ENCODE data around the gene ANKRD40CL.

The ANKRD40CL gene

GRCh38 chr17:50765454-50766221 lies 1.7 kb downstream of the ANKRD40CL start:
- no peak overlapping the region for H3K4me3 ChIP-seq (ENCODE audit: insufficient read depth, low read depth, low read length)
- H3K36me3 ChIP-seq (ENCODE audit: control insufficient read depth, insufficient read depth, low read length): no peaks in the 10 kb centered on the region
- H3K27me3 ChIP-seq (ENCODE audit: control insufficient read depth, insufficient read depth, low read length, poor library complexity, severe bottlenecking): no peaks in the 10 kb centered on the region
- 89 to 90% methylated on average over 9 of the region's 9 CpGs for WGBS, 2 experiments
- H3K9me3 ChIP-seq (ENCODE audit: control insufficient read depth, low read length): no peaks in the 10 kb centered on the region
- peaks cover 11% of the 10 kb centered on the region for H3K4me1 ChIP-seq (ENCODE audit: control insufficient read depth, insufficient read depth, low read length)
- H3K27ac ChIP-seq (ENCODE audit: insufficient read depth, low read depth, low read length, poor library complexity, severe bottlenecking): no peak overlapping the region

- 79 to 85% methylated on average over 1 to 2 of the region's 2 CpGs for WGBS, 2 experiments
- Histone ChIP-seq H3K4me3 (ENCODE audit: insufficient read depth, low read depth, low read length) (no peak overlapping the region), H3K27me3 (ENCODE audit: control insufficient read depth, insufficient read depth, low read length, poor library complexity, severe bottlenecking) (no peaks in the 10 kb centered on the region), H3K36me3 (ENCODE audit: control insufficient read depth, insufficient read depth, low read length) (no peaks in the 10 kb centered on the region), H3K9me3 (ENCODE audit: control insufficient read depth, low read length) (no peaks in the 10 kb centered on the region), H3K27ac (ENCODE audit: insufficient read depth, low read depth, low read length, poor library complexity, severe bottlenecking) (no peak overlapping the region), H3K4me1 (ENCODE audit: control insufficient read depth, insufficient read depth, low read length) (peaks cover 11% of the 10 kb centered on the region)
Observed at GRCh38 chr17:50764734-50765149, 2.6 kb downstream of the ANKRD40CL start.

GRCh38 chr17:50763716-50764475 lies 3.4 kb downstream of the ANKRD40CL start:
- Histone ChIP-seq H3K27ac (ENCODE audit: insufficient read depth, low read depth, low read length, poor library complexity, severe bottlenecking) (no peak overlapping the region), H3K36me3 (ENCODE audit: control insufficient read depth, insufficient read depth, low read length) (no peaks in the 10 kb centered on the region), H3K9me3 (ENCODE audit: control insufficient read depth, low read length) (no peaks in the 10 kb centered on the region), H3K4me3 (ENCODE audit: insufficient read depth, low read depth, low read length) (no peak overlapping the region), H3K27me3 (ENCODE audit: control insufficient read depth, insufficient read depth, low read length, poor library complexity, severe bottlenecking) (no peaks in the 10 kb centered on the region), H3K4me1 (ENCODE audit: control insufficient read depth, insufficient read depth, low read length) (peaks cover 11% of the 10 kb centered on the region)
- 82 to 85% methylated on average over 2 of the region's 2 CpGs for WGBS, 2 experiments

GRCh38 chr17:50762177-50762576 lies 5.1 kb downstream of the ANKRD40CL start:
- H3K36me3 ChIP-seq (ENCODE audit: control insufficient read depth, insufficient read depth, low read length): no peaks in the 10 kb centered on the region
- 89 to 100% methylated on average over 2 of the region's 2 CpGs for WGBS, 2 experiments
- no peaks in the 10 kb centered on the region for H3K9me3 ChIP-seq (ENCODE audit: control insufficient read depth, low read length)

GRCh38 chr17:50758989-50759544 lies 8.3 kb downstream of the ANKRD40CL start:
- H3K27ac ChIP-seq (ENCODE audit: insufficient read depth, low read depth, low read length, poor library complexity, severe bottlenecking): no peak overlapping the region
- 83 to 89% methylated on average over 9 of the region's 9 CpGs for WGBS, 2 experiments
- no peaks in the 10 kb centered on the region for H3K27me3 ChIP-seq (ENCODE audit: control insufficient read depth, insufficient read depth, low read length, poor library complexity, severe bottlenecking)
- peaks cover 7% of the 10 kb centered on the region for H3K4me1 ChIP-seq (ENCODE audit: control insufficient read depth, insufficient read depth, low read length)
- H3K36me3 ChIP-seq (ENCODE audit: control insufficient read depth, insufficient read depth, low read length): no peaks in the 10 kb centered on the region
- H3K4me3 ChIP-seq (ENCODE audit: insufficient read depth, low read depth, low read length): no peak overlapping the region
- H3K9me3 ChIP-seq (ENCODE audit: control insufficient read depth, low read length): no peaks in the 10 kb centered on the region

More at GRCh38 chr17:50762177-50762576, 5.1 kb downstream of the ANKRD40CL start:
- H3K4me1 ChIP-seq (ENCODE audit: control insufficient read depth, insufficient read depth, low read length): peaks cover 11% of the 10 kb centered on the region
- H3K4me3 ChIP-seq (ENCODE audit: insufficient read depth, low read depth, low read length): no peak overlapping the region
- no peak overlapping the region for H3K27ac ChIP-seq (ENCODE audit: insufficient read depth, low read depth, low read length, poor library complexity, severe bottlenecking)
- no peaks in the 10 kb centered on the region for H3K27me3 ChIP-seq (ENCODE audit: control insufficient read depth, insufficient read depth, low read length, poor library complexity, severe bottlenecking)

- peaks cover 3% of the 10 kb centered on the region for H3K4me1 ChIP-seq (ENCODE audit: control insufficient read depth, insufficient read depth, low read length)
- no peaks in the 10 kb centered on the region for H3K9me3 ChIP-seq (ENCODE audit: control insufficient read depth, low read length)
- no peak overlapping the region for H3K4me3 ChIP-seq (ENCODE audit: insufficient read depth, low read depth, low read length)
- 83 to 86% methylated on average over 5 of the region's 5 CpGs for WGBS, 2 experiments
- no peaks in the 10 kb centered on the region for H3K27me3 ChIP-seq (ENCODE audit: control insufficient read depth, insufficient read depth, low read length, poor library complexity, severe bottlenecking)
- no peaks in the 10 kb centered on the region for H3K36me3 ChIP-seq (ENCODE audit: control insufficient read depth, insufficient read depth, low read length)
- no peak overlapping the region for H3K27ac ChIP-seq (ENCODE audit: insufficient read depth, low read depth, low read length, poor library complexity, severe bottlenecking)
Observed at GRCh38 chr17:50758524-50758923, 8.8 kb downstream of the ANKRD40CL start.

GRCh38 chr17:50754521-50754920 lies 12.8 kb downstream of the ANKRD40CL start:
- H3K27ac ChIP-seq (ENCODE audit: insufficient read depth, low read depth, low read length, poor library complexity, severe bottlenecking): no peak overlapping the region
- no peaks in the 10 kb centered on the region for H3K9me3 ChIP-seq (ENCODE audit: control insufficient read depth, low read length)
- H3K36me3 ChIP-seq (ENCODE audit: control insufficient read depth, insufficient read depth, low read length): peaks cover 23% of the 10 kb centered on the region
- WGBS, 2 experiments: 68 to 72% methylated on average over 2 of the region's 2 CpGs
- H3K27me3 ChIP-seq (ENCODE audit: control insufficient read depth, insufficient read depth, low read length, poor library complexity, severe bottlenecking): no peaks in the 10 kb centered on the region
- no peak overlapping the region for H3K4me3 ChIP-seq (ENCODE audit: insufficient read depth, low read depth, low read length)
- H3K4me1 ChIP-seq (ENCODE audit: control insufficient read depth, insufficient read depth, low read length): no peaks in the 10 kb centered on the region

GRCh38 chr17:50749245-50749644 lies 18.1 kb downstream of the ANKRD40CL start:
- WGBS, 2 experiments: 96 to 97% methylated on average over 5 to 6 of the region's 6 CpGs
- Histone ChIP-seq H3K36me3 (ENCODE audit: control insufficient read depth, insufficient read depth, low read length) (peaks cover 67% of the 10 kb centered on the region), H3K27ac (ENCODE audit: insufficient read depth, low read depth, low read length, poor library complexity, severe bottlenecking) (no peak overlapping the region), H3K4me1 (ENCODE audit: control insufficient read depth, insufficient read depth, low read length) (no peaks in the 10 kb centered on the region), H3K4me3 (ENCODE audit: insufficient read depth, low read depth, low read length) (no peak overlapping the region), H3K27me3 (ENCODE audit: control insufficient read depth, insufficient read depth, low read length, poor library complexity, severe bottlenecking) (no peaks in the 10 kb centered on the region), H3K9me3 (ENCODE audit: control insufficient read depth, low read length) (no peaks in the 10 kb centered on the region)

GRCh38 chr17:50745631-50746030 lies 21.7 kb downstream of the ANKRD40CL start:
- H3K4me3 ChIP-seq (ENCODE audit: insufficient read depth, low read depth, low read length): no peak overlapping the region
- H3K4me1 ChIP-seq (ENCODE audit: control insufficient read depth, insufficient read depth, low read length): no peaks in the 10 kb centered on the region
- no peaks in the 10 kb centered on the region for H3K9me3 ChIP-seq (ENCODE audit: control insufficient read depth, low read length)
- WGBS, 2 experiments: 95 to 96% methylated on average over 12 of the region's 12 CpGs
- H3K27ac ChIP-seq (ENCODE audit: insufficient read depth, low read depth, low read length, poor library complexity, severe bottlenecking): no peak overlapping the region
- H3K36me3 ChIP-seq (ENCODE audit: control insufficient read depth, insufficient read depth, low read length): peaks cover 83% of the 10 kb centered on the region
- no peaks in the 10 kb centered on the region for H3K27me3 ChIP-seq (ENCODE audit: control insufficient read depth, insufficient read depth, low read length, poor library complexity, severe bottlenecking)

GRCh38 chr17:50739098-50739497 lies 28.2 kb downstream of the ANKRD40CL start:
- no peak overlapping the region for H3K27ac ChIP-seq (ENCODE audit: insufficient read depth, low read depth, low read length, poor library complexity, severe bottlenecking)
- WGBS, 2 experiments: 78 to 89% methylated on average over 2 of the region's 2 CpGs
- H3K36me3 ChIP-seq (ENCODE audit: control insufficient read depth, insufficient read depth, low read length): peaks cover 46% of the 10 kb centered on the region
- no peaks in the 10 kb centered on the region for H3K27me3 ChIP-seq (ENCODE audit: control insufficient read depth, insufficient read depth, low read length, poor library complexity, severe bottlenecking)
- H3K9me3 ChIP-seq (ENCODE audit: control insufficient read depth, low read length): no peaks in the 10 kb centered on the region
- peaks cover 7% of the 10 kb centered on the region for H3K4me1 ChIP-seq (ENCODE audit: control insufficient read depth, insufficient read depth, low read length)
- no peak overlapping the region for H3K4me3 ChIP-seq (ENCODE audit: insufficient read depth, low read depth, low read length)

All from ectodermal cell (in vitro differentiated cells).